HG03097 (cell line): ENCODE data around the gene DESI2.

Experiments used
- ATAC-seq: cut with Tn5 transposase; IDR thresholded peaks from one replicate; pipeline ENCODE4 v1.9.1; 2021; ENCODE audit not compliant: unreplicated experiment, low FRiP score

The DESI2 gene

DNA sequence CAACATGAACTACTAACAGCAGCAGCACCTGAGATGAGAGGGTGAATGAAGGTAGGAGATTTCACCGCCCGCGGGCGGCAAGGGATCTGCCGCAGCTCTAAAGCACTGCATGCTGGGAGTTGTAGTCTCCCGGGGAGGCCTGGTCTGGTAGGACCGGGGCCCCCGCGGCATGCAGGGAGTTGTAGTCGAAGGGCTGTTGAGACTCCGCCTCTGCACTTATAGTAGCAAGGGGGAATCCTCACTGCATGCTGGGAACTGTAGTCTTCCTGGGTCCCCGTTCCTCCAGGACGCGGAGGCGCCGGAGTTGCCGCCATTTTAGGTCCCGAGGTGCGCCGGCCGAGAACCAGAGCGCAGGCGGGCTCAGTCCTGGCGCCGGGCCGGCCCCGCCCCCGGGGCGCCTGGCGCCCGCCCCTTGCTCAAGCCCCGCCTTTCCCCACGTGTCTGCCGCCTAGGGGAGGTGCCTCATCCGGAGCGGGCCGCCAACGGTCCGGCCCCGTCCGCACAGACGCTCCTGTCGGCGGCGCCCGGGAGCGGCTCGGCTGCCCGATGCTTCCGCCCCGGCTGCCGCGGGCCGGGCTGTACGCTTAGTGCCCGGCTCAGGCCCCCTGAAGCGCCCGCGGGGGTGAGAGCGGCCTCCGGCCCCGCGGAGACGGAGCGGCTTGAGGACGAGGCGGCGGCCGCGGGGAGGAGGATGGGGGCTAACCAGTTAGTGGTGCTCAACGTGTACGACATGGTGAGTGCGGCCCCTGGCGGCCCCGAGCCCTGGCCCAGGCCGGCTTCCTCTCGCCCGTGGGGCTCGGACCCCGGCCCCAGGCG lies at the start of gene DESI2:
Gene DESI2 (plus strand): TSS at position 504 of the 816 bp plus-strand sequence. CDS start 188 bp downstream, at position 692.
- peak; percentile 99 for ATAC-seq

- ATAC-seq: no peak
Measured at GRCh38 chr1:244603498-244603897, 49.4 kb upstream of the DESI2 start.

DNA sequence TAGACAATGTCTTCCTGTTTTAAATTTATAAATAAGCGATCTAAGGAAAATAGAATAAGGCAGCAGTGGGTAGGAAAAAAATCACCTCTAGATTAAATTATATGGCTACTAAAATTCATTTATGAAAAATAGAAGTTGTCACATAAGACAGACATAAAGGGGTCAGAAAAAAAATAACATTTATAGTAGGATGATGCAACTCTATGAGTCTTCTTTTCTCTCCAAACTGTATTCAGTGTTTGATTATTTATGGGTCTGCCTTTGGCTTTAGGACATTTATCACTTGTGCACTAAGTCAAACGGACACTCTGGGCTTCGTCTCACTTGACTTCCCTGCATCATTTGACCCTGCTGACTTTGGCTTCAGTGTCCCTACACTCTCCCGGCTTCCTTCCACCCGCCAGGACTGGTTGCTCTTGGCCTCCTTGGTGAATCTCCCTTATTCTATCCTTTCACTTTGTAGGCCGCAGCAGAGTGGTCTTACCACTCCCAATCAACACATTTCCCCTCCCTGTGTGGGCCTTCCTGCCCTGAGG lies 47.0 kb upstream of the DESI2 start:
- ATAC-seq: no peak

DNA sequence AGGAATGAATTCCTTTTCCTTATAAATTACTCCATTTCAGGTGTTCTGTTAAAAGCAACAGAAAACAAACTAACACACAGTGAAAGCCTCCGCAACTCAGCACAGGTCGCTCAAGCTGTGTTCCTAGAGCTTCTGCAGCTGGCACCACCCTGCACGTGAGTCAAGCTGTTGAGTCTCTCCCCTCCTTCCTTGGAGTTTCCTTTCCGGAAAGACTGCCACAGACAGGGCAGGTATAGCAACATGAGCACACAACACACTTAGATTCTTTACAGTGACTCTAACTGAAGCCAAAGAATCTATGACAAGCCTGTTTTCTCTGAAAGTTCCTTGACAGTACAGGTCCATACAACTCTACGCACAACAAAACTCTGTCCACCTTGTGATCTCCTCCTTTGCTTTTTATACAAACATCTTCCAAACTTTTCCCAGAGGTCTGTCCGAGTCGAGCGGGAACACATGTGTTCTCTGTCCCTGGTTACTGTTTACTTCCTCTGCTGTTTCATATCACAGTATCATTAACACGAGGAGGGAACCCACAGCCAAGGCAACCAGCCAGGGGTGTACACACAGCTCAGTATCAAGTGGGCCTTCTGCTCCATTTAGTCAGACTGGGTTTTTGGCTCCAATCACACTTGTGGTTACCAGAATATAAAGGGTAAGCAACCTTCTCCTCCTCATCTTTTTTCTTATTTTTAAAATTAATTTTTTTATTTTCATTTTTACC lies 38.7 kb upstream of the DESI2 start:
- ATAC-seq: no peak

DNA sequence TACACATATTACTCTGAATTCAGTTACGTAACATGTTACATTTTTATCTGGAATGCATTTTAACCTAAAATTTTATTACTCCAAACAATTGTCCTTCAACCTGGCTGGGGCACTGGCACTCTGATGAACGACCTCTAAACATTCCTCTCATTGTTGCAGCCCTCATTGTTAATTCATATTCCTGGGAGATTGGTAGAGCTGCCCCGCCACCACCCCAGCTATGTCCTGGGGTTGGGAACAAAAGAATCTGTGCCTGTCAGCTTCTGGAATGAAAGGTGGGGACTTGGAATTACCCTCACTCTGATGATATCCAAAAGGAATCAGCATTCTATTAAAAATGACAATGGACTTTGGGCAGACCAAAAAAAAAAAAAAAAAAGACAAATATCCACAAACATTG lies 38.0 kb upstream of the DESI2 start:
- no peak for ATAC-seq

GRCh38 chr1:244615301-244615700 lies 37.6 kb upstream of the DESI2 start:
- no peak for ATAC-seq

- ATAC-seq: no peak
Measured at GRCh38 chr1:244626709-244627108, 26.2 kb upstream of the DESI2 start.

DNA sequence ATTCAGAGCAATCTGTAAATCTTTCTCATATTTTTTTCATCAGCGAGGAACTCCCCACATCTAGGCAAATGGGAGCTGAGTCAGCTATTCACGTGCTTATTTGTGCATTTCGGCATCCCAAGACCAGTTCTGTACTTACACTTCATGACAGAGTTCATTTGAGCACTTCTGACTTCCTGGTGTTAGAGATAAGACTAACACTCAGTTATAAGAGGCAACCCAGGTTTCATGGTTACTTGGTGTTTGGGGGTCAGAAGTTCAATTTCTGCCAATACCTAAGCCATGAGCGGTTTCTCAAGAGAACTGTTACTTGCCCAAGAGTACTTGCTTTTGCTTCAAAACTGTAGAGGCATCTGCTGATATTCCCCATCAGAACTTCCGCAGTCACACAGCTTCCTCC lies 24.1 kb upstream of the DESI2 start:
- no peak for ATAC-seq

- ATAC-seq: no peak
Measured at GRCh38 chr1:244633140-244633539, 19.8 kb upstream of the DESI2 start.

- no peak for ATAC-seq
Measured at GRCh38 chr1:244634546-244634945, 18.4 kb upstream of the DESI2 start.

DNA sequence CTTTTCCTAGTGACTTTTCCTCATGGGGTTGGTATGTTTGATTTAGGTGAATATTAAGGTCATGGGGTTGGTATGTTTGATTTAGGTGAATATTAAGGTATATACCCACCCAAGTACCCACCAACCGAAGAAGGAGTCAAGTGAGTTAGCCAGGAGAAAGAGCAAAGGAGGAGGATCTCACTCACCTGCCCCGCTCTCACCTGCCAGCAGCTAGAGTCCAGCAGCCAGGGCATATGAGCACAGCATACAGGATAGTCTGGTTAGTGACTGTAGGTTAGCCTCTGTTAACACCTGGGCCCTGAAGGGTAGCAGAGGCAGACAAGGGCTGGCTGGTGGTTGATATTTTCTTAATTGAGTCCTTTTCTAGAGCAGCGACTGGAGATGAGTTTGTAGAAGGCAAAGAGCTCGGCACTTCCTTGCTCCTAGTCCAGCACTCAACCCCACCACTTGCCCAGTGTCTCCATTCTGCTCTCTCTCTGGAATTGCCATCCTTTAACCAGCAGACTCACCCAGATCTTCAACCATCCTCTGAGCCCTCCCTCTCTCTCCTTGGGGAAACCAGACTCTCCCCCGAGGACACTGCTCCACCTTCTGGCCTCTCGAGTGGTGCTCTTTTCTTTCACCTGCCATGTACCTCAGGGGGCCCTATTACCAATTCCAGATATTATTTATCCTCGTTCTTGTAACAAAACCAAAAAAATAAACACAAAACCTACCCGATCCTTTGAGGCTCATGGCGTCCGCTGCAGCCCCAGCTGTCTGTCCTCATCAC lies 16.3 kb upstream of the DESI2 start:
- ATAC-seq: no peak

- no peak for ATAC-seq
Measured at GRCh38 chr1:244639561-244639960, 13.4 kb upstream of the DESI2 start.

DNA sequence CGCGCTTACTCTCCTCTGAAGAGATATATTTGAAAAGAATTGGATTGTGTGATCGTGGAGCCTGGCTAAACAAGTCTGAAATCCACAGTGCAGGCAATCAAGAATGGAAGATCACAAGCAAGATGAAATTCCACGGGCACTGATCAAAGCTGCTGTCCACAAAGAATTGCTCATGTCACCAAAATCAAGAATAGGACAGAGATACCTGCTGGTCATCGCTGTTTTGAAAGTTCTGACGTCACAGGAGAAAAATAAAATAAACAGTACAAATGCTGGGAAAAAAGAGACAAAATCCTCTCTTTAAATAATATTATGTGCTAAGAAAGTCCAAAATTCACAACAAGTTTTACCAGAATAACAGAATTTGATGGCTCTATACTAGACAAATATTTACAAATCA lies 12.0 kb upstream of the DESI2 start:
- no peak for ATAC-seq

- no peak for ATAC-seq
Measured at GRCh38 chr1:244642526-244642925, 10.4 kb upstream of the DESI2 start.

- no peak for ATAC-seq
Measured at GRCh38 chr1:244642988-244643387, 9.9 kb upstream of the DESI2 start.

DNA sequence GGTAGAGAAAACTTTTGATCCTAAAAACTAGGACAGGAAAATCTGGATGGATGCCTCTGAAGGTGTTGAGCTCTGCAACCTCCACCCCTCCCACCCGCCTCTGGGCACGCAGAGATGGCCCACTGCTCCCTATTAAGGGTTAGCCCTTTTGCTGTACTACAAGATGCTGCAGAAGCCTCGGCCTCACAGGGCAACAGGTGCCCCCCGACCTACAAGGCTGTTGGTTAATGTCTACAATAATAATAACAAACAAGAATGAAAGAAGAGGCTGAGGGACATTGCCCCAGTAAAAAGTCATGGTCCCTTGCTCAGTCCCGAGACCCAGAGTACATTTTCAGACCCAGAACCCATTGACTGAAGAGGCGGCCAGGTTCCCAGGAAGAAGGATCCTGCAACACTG lies 7.5 kb upstream of the DESI2 start:
- no peak for ATAC-seq

DNA sequence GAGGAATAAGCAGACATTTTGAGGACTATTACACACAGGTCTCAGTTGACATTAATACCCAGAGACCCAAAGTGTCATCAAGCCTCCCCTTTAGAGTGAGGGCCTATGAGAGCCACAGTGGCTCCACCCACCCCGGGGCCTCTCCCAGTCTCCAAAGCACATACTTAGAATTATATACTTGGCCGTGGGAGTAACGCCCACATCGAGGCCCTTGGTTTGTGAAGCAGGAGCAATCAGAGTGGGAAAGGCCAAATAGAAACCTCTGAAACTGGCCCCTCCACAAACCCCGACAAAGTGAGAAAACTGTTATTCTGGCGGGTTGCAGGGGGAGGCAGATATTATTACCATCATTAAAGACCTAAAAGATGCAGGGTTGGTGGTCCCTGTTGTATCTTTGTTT lies 7.0 kb upstream of the DESI2 start:
- ATAC-seq: no peak

DNA sequence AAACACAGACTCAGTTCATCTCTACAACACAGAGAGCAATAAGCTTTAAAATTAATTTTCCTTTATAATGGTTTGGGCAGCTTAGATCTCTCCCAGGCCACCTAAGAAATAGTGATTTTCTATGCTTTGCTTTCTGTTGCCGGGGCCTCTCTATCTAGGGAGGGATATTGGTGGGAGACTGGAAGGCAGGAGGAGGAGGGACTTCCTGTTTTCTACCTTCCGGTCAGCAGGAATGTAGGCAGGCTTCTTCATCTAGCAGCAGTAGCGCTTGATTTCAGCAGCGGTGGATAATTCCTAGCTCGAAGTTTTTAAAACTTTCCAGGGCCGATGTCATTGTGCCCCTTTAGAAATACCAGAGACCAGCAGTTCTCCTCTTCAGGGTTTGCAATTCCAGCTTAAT lies 5.1 kb upstream of the DESI2 start:
- no peak for ATAC-seq

GRCh38 chr1:244651956-244652622 lies 837 bp upstream of the DESI2 start:
- no peak for ATAC-seq

- ATAC-seq: no peak
Measured at GRCh38 chr1:244653439-244654107, 647 bp downstream of the DESI2 start.
